ENCODE results near the gene NSMF. TPM values are rescaled to one million over a fixed set of nuclear protein-coding genes. Genes with fewer than 3 reads are reported as not detected.

NSMF gene
- total RNA-seq (2014; rRNA removed; shearing (Covaris generic)) = 87.0 and 103 TPM in 2 replicates
- polyA plus RNA-seq (2016; fragmentation: Nextera tagmentation; extraction: Ambion mirVana) = 20.3 and 22.3 TPM in 2 replicates
- long read RNA-seq, partial matches to known transcripts = 1 of 3 reads
- long read RNA-seq, other reads (novel, unspliced or antisense) = 2 of 3 reads

DNA sequence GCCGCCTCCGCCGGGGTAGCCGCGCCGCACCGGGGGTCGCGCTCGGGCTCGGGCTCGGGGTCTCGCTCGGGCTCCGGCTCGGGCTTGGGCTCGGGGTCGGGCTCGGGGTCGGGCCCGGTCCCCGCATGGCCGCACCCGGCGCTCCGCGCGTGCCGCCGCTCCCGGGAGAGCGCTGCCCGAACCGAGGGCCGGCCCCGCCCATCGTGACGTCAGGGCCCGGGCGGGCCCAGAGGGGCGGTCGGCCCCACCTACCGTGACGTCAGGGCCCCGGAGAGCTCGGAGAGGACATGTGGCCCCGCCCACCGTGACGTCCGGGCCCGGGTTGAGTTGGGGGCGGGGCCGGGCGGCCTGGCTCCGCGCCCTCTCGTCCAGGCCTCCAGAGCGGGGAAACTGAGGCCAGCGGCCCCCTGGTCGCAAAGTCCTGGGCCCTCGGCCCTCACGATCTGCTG is at the start of gene NSMF:
NSMF (minus strand) TSS at position 183 of the 449 bp plus-strand sequence. CDS start 232 bp downstream, outside the sequence.
- Histone ChIP-seq H2AFZ (peak within 1 kb of the TSS; percentile 99), H3K27ac (ENCODE audit: low read depth) (no peak within 1 kb of the TSS), H3K4me2 (peak within 1 kb of the TSS; percentile 83), H3K4me1 (ENCODE audit: insufficient read depth) (peaks cover 6% of the 10 kb centered on the region; the same call in 1 of the 2 replicates), H3K9me2 (ENCODE audit: insufficient read depth) (no peaks in the 10 kb centered on the region), H3K27me3 (ENCODE audit: insufficient read depth) (no peaks in the 10 kb centered on the region), H3F3A (replicated peaks; ENCODE audit: low read depth) (0 out of 2 replicates have a peak, but pooled peaks cover 3% of the 10 kb centered on the region), H3K79me2 (replicated peaks; ENCODE audit: insufficient read depth) (no peaks in the 10 kb centered on the region), H3K4me3 (peak within 1 kb of the TSS; percentile 71), H4K20me1 (replicated peaks; ENCODE audit: insufficient read depth) (no peaks in the 10 kb centered on the region; the same call in 1 of the 2 replicates), H3K36me3 (ENCODE audit: insufficient read depth) (no peaks in the 10 kb centered on the region)
- DNase-seq (ENCODE audit: low spot score) (peak; percentile 96), ATAC-seq (peak; percentile 19)
- no peak within 1 kb of the TSS for H3K27ac Mint-ChIP-seq
- TF ChIP-seq, protein P1, sequence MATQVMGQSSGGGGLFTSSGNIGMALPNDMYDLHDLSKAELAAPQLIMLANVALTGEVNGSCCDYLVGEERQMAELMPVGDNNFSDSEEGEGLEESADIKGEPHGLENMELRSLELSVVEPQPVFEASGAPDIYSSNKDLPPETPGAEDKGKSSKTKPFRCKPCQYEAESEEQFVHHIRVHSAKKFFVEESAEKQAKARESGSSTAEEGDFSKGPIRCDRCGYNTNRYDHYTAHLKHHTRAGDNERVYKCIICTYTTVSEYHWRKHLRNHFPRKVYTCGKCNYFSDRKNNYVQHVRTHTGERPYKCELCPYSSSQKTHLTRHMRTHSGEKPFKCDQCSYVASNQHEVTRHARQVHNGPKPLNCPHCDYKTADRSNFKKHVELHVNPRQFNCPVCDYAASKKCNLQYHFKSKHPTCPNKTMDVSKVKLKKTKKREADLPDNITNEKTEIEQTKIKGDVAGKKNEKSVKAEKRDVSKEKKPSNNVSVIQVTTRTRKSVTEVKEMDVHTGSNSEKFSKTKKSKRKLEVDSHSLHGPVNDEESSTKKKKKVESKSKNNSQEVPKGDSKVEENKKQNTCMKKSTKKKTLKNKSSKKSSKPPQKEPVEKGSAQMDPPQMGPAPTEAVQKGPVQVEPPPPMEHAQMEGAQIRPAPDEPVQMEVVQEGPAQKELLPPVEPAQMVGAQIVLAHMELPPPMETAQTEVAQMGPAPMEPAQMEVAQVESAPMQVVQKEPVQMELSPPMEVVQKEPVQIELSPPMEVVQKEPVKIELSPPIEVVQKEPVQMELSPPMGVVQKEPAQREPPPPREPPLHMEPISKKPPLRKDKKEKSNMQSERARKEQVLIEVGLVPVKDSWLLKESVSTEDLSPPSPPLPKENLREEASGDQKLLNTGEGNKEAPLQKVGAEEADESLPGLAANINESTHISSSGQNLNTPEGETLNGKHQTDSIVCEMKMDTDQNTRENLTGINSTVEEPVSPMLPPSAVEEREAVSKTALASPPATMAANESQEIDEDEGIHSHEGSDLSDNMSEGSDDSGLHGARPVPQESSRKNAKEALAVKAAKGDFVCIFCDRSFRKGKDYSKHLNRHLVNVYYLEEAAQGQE (IDR thresholded peaks at IDR 0.05; ENCODE audit: unreplicated experiment) = no peak
- TF ChIP-seq EZH2 (IDR thresholded peaks at IDR 0.05; ENCODE audit: low read depth, unreplicated experiment) (no peak), CREB1 (CRISPR knock-in tag; IDR thresholded peaks at IDR 0.05; ENCODE audit: low read depth) (peak; percentile 98), POLR2AphosphoS5 (IDR thresholded peaks at IDR 0.05; ENCODE audit: low read depth) (peak; percentile 56; the same call in 1 of the 2 replicates)
- no peaks in the 10 kb centered on the region for H3K9me3 Mint-ChIP-seq
- peaks cover 3% of the 10 kb centered on the region; the same call in 1 of the 3 replicates for H3K36me3 Mint-ChIP-seq (ENCODE audit: low read depth)
- peaks cover 8% of the 10 kb centered on the region; the same call in 2 of the 3 replicates for H3K4me1 Mint-ChIP-seq
- peaks cover 6% of the 10 kb centered on the region for H3K27me3 Mint-ChIP-seq (ENCODE audit: insufficient read depth, low read depth, poor library complexity)
- H3K4me3 Mint-ChIP-seq = peak within 1 kb of the TSS; percentile 46

DNA sequence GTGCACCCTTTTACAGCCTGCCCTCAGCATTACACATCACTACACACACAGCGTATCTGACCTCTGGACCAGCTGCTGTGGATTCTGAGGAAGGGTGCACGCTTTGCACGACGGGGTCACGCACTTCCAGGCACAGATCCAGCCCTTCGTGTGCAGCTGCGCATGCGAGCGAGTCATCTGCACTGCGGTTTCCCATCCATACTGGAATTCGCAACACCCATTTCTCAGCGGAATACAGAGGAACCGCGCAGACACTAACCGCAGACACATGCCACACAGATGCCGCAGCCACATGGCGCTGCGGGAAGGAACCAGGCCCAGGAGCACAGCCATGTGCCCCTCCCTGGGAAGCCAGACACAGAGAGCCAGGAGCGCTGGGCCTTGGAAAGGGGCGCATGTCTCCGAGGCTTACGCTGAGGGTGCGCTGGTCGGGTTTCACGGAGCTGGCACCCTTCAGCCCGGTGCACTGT is 47.6 kb upstream of the NSMF start:
- Histone ChIP-seq H3K27me3 (ENCODE audit: insufficient read depth) (no peaks in the 10 kb centered on the region), H3K4me1 (ENCODE audit: insufficient read depth) (no peaks in the 10 kb centered on the region), H3K27ac (ENCODE audit: low read depth) (no peak overlapping the region), H3K79me2 (replicated peaks; ENCODE audit: insufficient read depth) (no peaks in the 10 kb centered on the region), H3F3A (replicated peaks; ENCODE audit: low read depth) (no peaks in the 10 kb centered on the region), H3K36me3 (ENCODE audit: insufficient read depth) (no peaks in the 10 kb centered on the region), H3K9me2 (ENCODE audit: insufficient read depth) (no peaks in the 10 kb centered on the region), H4K20me1 (replicated peaks; ENCODE audit: insufficient read depth) (no peaks in the 10 kb centered on the region), H2AFZ (no peak overlapping the region), H3K4me3 (no peak overlapping the region), H3K4me2 (no peak overlapping the region)
- Mint-ChIP-seq H3K27me3 (ENCODE audit: insufficient read depth, low read depth, poor library complexity) (peaks cover 38% of the 10 kb centered on the region), H3K4me1 (peaks cover 2% of the 10 kb centered on the region; the same call in 1 of the 3 replicates), H3K9me3 (peaks cover 82% of the 10 kb centered on the region), H3K36me3 (ENCODE audit: low read depth) (peaks cover 26% of the 10 kb centered on the region), H3K4me3 (no peak overlapping the region), H3K27ac (no peak overlapping the region)
- DNase-seq (ENCODE audit: low spot score) = no peak
- no peak for ATAC-seq
- TF ChIP-seq ZNF462 (CRISPR knock-in tag; IDR thresholded peaks at IDR 0.05) (no peak), ZNF114 (CRISPR knock-in tag; IDR thresholded peaks at IDR 0.05) (no peak), JUNB (IDR thresholded peaks at IDR 0.05; ENCODE audit: unreplicated experiment) (no peak), EZH2phosphoT487 (IDR thresholded peaks at IDR 0.05; ENCODE audit: unreplicated experiment) (no peak), ETS1 (IDR thresholded peaks at IDR 0.05) (no peak)
